Activated CD4-positive, alpha-beta T cell treated with anti-CD3 and anti-CD28 coated beads for 1 hour (primary cell): ENCODE results near the gene GBF1.

Source experiments
- DNase-seq: peaks from one replicate; pipeline ENCODE4 v3.0.0-alpha.2; 2020

Gene GBF1

GRCh38 chr10:102426803-102427287, 181.5 kb downstream of the GBF1 start:
- no peak for DNase-seq

DNA sequence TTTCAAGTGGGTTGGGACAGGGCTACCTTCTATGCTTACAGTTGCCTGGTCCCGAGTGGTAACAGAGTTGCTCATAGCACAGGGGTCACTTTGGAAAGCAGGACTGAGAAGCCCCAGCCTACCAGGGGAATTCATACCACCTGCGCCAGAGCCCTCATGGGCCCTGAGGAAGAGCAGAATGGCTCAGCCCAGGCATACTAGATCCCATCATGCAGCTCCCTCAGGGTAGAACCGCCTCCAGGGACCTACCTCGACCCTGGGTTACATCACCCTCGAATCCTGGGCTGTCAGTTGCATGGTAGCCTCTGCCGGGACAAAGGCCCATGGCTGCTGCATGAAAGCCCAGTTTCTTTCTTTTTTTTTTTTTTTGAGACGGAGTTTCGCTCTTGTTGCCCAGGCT, 184.1 kb downstream of the GBF1 start:
- DNase-seq: no peak

- DNase-seq: no peak
These were observed 186.3 kb downstream of the GBF1 start for GRCh38 chr10:102431452-102432124.
